ENCODE data around the gene SLC9A6.

DNA sequence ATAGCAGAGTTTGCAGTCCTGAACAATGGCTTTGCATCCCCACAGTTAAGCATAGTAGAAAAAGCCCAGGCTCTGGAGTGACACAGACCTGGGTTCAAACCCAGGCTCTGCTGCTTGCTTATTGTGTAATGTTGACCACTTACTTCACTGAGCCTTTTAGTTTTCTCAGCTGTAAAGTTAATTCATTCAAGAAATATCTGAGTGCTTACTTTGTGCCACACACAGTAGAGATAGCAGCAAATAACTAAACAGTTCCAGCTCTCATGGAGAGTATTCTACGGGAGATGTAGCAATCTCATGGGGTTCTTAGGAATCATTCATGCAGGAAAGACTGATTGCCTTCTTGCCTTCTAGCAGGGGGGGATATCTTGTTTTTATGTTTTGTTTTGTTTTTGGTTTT lies 63.2 kb downstream of the SLC9A6 start:
- TF ChIP-seq POLR2AphosphoS5 (IDR thresholded peaks at IDR 0.05; ENCODE audit: borderline replicate concordance, low read depth, low read length) = no peak
- TF ChIP-seq EZH2 (IDR thresholded peaks at IDR 0.05) = no peak
- TF ChIP-seq FOXP2 (optimal IDR thresholded peaks at IDR 0.05; ENCODE audit: control extremely low read depth, extremely low read length, insufficient read depth) = no peak

Data from SK-N-MC (cell line).